ENCODE data around the gene PLSCR2. TPM values are rescaled to one million over a fixed set of nuclear protein-coding genes. Genes with fewer than 3 reads are reported as not detected.

Gene PLSCR2
- total and polyA plus RNA-seq, 2 of the 8 experiments (the other 6 are each of a cell fraction or from before 2014, with no cell fraction given) = not detected

DNA sequence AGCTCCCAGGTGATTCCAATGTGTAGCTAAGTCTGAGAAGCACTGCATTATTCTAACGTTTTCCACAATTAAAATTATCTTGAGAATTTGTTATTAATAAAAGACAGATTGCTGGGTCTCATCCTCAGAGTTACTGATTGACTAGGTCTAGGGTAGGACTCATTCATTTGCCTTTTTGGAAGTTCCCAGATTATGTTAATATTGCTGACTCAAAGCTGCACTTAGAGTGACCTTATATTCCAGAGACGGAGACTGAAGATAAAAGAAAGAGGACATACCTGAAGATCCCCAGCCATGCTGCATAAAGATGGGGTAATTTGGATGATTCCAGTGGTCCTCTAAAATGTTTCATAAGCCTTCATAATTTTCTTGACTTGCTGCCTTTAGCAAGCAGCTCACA is 81.8 kb downstream of the PLSCR2 start (continued):
- no peak for TF ChIP-seq BRCA1 (IDR thresholded peaks at IDR 0.05; ENCODE audit: low read depth, low read length)
